Smooth muscle cell (in vitro differentiated cells): Measurements from ENCODE around the gene ZBTB17. TPM values are rescaled to one million over a fixed set of nuclear protein-coding genes. Genes with fewer than 3 reads are reported as not detected.

Source experiments
- DNase-seq: peaks from one replicate; lab custom pipeline; 2025; ENCODE audit not compliant: unreplicated experiment; lab: John Stamatoyannopoulos, UW
- H2AFZ ChIP-seq: fragments of 200-600 bp; sonication (generic); 2 replicates; pipeline ENCODE4 v1.6.0; 2016; ENCODE audit warnings: antibody characterized with exemption, low read depth, mild to moderate bottlenecking
- H3F3A ChIP-seq: fragments of 200-600 bp; sonication (generic); 2 replicates; pipeline ENCODE4 v1.6.0; 2017; ENCODE audit warnings: antibody characterized with exemption, low read depth
- H3K27ac ChIP-seq: fragments of 200-600 bp; sonication (generic); 2 replicates; pipeline ENCODE4 v1.5.1; 2016; ENCODE audit warnings: low read depth, mild to moderate bottlenecking
- H3K27me3 ChIP-seq: fragments of 200-600 bp; sonication (generic); 2 replicates; pipeline ENCODE4 v1.6.1; 2016; ENCODE audit warnings: low read depth, mild to moderate bottlenecking
- H3K36me3 ChIP-seq: fragments of 200-600 bp; sonication (generic); 2 replicates; pipeline ENCODE4 v1.5.1; 2016; ENCODE audit warnings: low read depth
- H3K4me1 ChIP-seq: fragments of 200-600 bp; sonication (generic); 2 replicates; pipeline ENCODE4 v1.5.1; 2016; ENCODE audit warnings: low read depth
- H3K4me2 ChIP-seq: fragments of 200-600 bp; sonication (generic); 2 replicates; pipeline ENCODE4 v1.6.0; 2016; ENCODE audit warnings: mild to moderate bottlenecking
- H3K4me3 ChIP-seq: fragments of 200-600 bp; sonication (generic); 2 replicates; pipeline ENCODE4 v1.5.1; 2016; ENCODE audit warnings: mild to moderate bottlenecking
- H3K79me2 ChIP-seq: fragments of 200-600 bp; sonication (generic); 2 replicates; pipeline ENCODE4 v1.6.0; 2016; ENCODE audit warnings: low read depth, mild to moderate bottlenecking
- H3K9ac ChIP-seq: fragments of 200-600 bp; sonication (generic); 2 replicates; pipeline ENCODE4 v1.6.0; 2016; ENCODE audit warnings: low read depth
- H3K9me3 ChIP-seq: fragments of 200-600 bp; sonication (generic); replicated peaks from 2 replicates; pipeline ENCODE4 v1.5.1; 2016; ENCODE audit warnings: low read depth
- H4K20me1 ChIP-seq: fragments of 200-600 bp; sonication (generic); 2 replicates; pipeline ENCODE4 v1.6.0; 2016; ENCODE audit warnings: low read depth
- CTCF ChIP-seq: fragments of 200-600 bp; sonication (generic); IDR thresholded peaks from 2 replicates; pipeline ENCODE4 v1.5.1; 2017; ENCODE audit warnings: borderline replicate concordance, mild to moderate bottlenecking, antibody characterized with exemption; ENCODE audit not compliant: insufficient read depth, poor library complexity, severe bottlenecking
- WGBS: methylation state at CpG from one replicate; pipeline ENCODE4 v1.1.7; 2016; ENCODE audit warnings: low lambda C conversion rate; 5-methylcytosine and 5-hydroxymethylcytosine counted together
- polyA plus RNA-seq: library from polyadenylated mRNA; unstranded; fragments of >200 nt; fragmentation: Nextera tagmentation; extraction: Ambion mirVana; gene quantifications from 2 replicates; pipeline ENCODE4 v1.2.1, GENCODE V29; 2016
- total RNA-seq: library from RNA; depleted of rRNA; stranded (reverse); fragments of >200 nt; gene quantifications from 2 replicates; pipeline ENCODE4 v1.2.3, GENCODE V29; 2014

Gene ZBTB17
- total and polyA plus RNA-seq, 2 experiments from 2014 or later, result 29.4 to 42.5 TPM

GRCh38 chr1:15998929-15999328 lies 23.0 kb upstream of the ZBTB17 start:
- TF ChIP-seq CTCF, result no peak
- Histone ChIP-seq H3K27ac (no peak overlapping the region), H3K27me3 (no peaks in the 10 kb centered on the region), H3K9me3 (no peaks in the 10 kb centered on the region), H3K9ac (no peak overlapping the region), H3K4me3 (no peak overlapping the region), H3K79me2 (no peaks in the 10 kb centered on the region), H3K4me1 (no peaks in the 10 kb centered on the region), H3K4me2 (no peak overlapping the region), H2AFZ (no peak overlapping the region), H3F3A (no peaks in the 10 kb centered on the region), H3K36me3 (no peaks in the 10 kb centered on the region), H4K20me1 (no peaks in the 10 kb centered on the region)
- 95% methylated on average over 11 of the region's 11 CpGs for WGBS
- DNase-seq, result no peak

- no peak for DNase-seq
- no peaks in the 10 kb centered on the region for H4K20me1 ChIP-seq
- H3K36me3 ChIP-seq, result no peaks in the 10 kb centered on the region
- H3K4me3 ChIP-seq, result no peak overlapping the region
- H3F3A ChIP-seq, result no peaks in the 10 kb centered on the region
- H3K4me1 ChIP-seq, result no peaks in the 10 kb centered on the region
- no peak for TF ChIP-seq CTCF
- no peak overlapping the region for H3K27ac ChIP-seq
- H3K79me2 ChIP-seq, result no peaks in the 10 kb centered on the region
- H3K9ac ChIP-seq, result no peak overlapping the region
- H3K27me3 ChIP-seq, result no peaks in the 10 kb centered on the region
- no peak overlapping the region for H3K4me2 ChIP-seq
- no peaks in the 10 kb centered on the region for H3K9me3 ChIP-seq
- 88% methylated on average over 9 of the region's 9 CpGs for WGBS
- H2AFZ ChIP-seq, result no peak overlapping the region
Measured at GRCh38 chr1:15997637-15998280, 21.9 kb upstream of the ZBTB17 start.

- no peak for TF ChIP-seq CTCF
- H3F3A ChIP-seq, result no peaks in the 10 kb centered on the region
- H3K27ac ChIP-seq, result no peak overlapping the region
- no peaks in the 10 kb centered on the region for H3K27me3 ChIP-seq
- H3K9me3 ChIP-seq, result no peaks in the 10 kb centered on the region
- WGBS, result 87% methylated on average over 9 of the region's 9 CpGs
- no peaks in the 10 kb centered on the region for H3K79me2 ChIP-seq
- no peaks in the 10 kb centered on the region for H3K4me1 ChIP-seq
- H3K4me3 ChIP-seq, result no peak overlapping the region
- no peak overlapping the region for H3K4me2 ChIP-seq
- no peak for DNase-seq
- H3K9ac ChIP-seq, result no peak overlapping the region
- H3K36me3 ChIP-seq, result no peaks in the 10 kb centered on the region
- no peak overlapping the region for H2AFZ ChIP-seq
- H4K20me1 ChIP-seq, result no peaks in the 10 kb centered on the region
Measured at GRCh38 chr1:15997076-15997585, 21.2 kb upstream of the ZBTB17 start.

- 78% methylated on average over 11 of the region's 11 CpGs for WGBS
- DNase-seq, result peak; percentile 17
- no peak overlapping the region for H3K9ac ChIP-seq
- TF ChIP-seq CTCF, result peak; percentile 71
- H3F3A ChIP-seq, result no peaks in the 10 kb centered on the region
- H3K27ac ChIP-seq, result no peak overlapping the region
- H2AFZ ChIP-seq, result no peak overlapping the region
- H3K27me3 ChIP-seq, result no peaks in the 10 kb centered on the region
- no peaks in the 10 kb centered on the region for H3K79me2 ChIP-seq
- no peaks in the 10 kb centered on the region for H3K4me1 ChIP-seq
- no peak overlapping the region for H3K4me3 ChIP-seq
- no peaks in the 10 kb centered on the region for H4K20me1 ChIP-seq
- no peaks in the 10 kb centered on the region for H3K9me3 ChIP-seq
- H3K4me2 ChIP-seq, result no peak overlapping the region
- no peaks in the 10 kb centered on the region for H3K36me3 ChIP-seq
Measured at GRCh38 chr1:15994590-15995351, 18.9 kb upstream of the ZBTB17 start.
